LNCAP (cell line): ENCODE measurements around the gene GLIS1.

Source experiments
- CTCF ChIP-seq: fragments of 450-650 bp; IDR thresholded peaks from 2 replicates; pipeline ENCODE4 v1.5.1; 2017; ENCODE audit warnings: mild to moderate bottlenecking

The GLIS1 gene

GRCh38 chr1:53547231-53547790, 191.7 kb downstream of the GLIS1 start:
- no peak for TF ChIP-seq CTCF

GRCh38 chr1:53546409-53547155, 192.4 kb downstream of the GLIS1 start:
- no peak for TF ChIP-seq CTCF

- TF ChIP-seq CTCF: no peak
These were observed 193.1 kb downstream of the GLIS1 start for GRCh38 chr1:53545663-53546408.

- no peak for TF ChIP-seq CTCF
These were observed 194.0 kb downstream of the GLIS1 start for GRCh38 chr1:53544728-53545515.

GRCh38 chr1:53543778-53544695, 194.9 kb downstream of the GLIS1 start:
- no peak for TF ChIP-seq CTCF

- no peak for TF ChIP-seq CTCF
These were observed 195.7 kb downstream of the GLIS1 start for GRCh38 chr1:53543130-53543777.
